Neural progenitor cell (in vitro differentiated cells): ENCODE measurements around the gene RACGAP1.

Source experiments
- CTCF ChIP-seq: fragments of 200-600 bp; sonication (generic); IDR thresholded peaks from 2 replicates; pipeline ENCODE4 v1.5.1; 2017; ENCODE audit warnings: antibody characterized with exemption, mild to moderate bottlenecking
- EZH2 ChIP-seq: fragments of 200-600 bp; sonication (generic); IDR thresholded peaks from 2 replicates; pipeline ENCODE4 v1.6.1; 2017; ENCODE audit warnings: antibody characterized with exemption, mild to moderate bottlenecking, moderate library complexity
- EZH2phosphoT487 ChIP-seq: fragments of 200-600 bp; sonication (generic); IDR thresholded peaks from 2 replicates; pipeline ENCODE4 v1.6.1; 2017; ENCODE audit warnings: antibody characterized with exemption

GRCh38 chr12:49974677-49975317 is 50.5 kb downstream of the RACGAP1 start:
- TF ChIP-seq CTCF (no peak), EZH2 (no peak), EZH2phosphoT487 (no peak)
